GM18507 (cell line): ENCODE measurements around the gene ZNF805.
"Not testable (repeated sequence)": the region's sequence is repeated elsewhere in the genome, so short reads cannot be mapped to it uniquely, and the experiment has no call there.

Experiments
- DNase-seq: peaks from one replicate; pipeline ENCODE4 v3.0.0; 2011; ENCODE audit warnings: low read depth; ENCODE audit not compliant: insufficient read length; ENCODE audit errors: extremely low spot score
- FAIRE-seq: peaks from 2 replicates; lab custom pipeline; 2011; peaks lifted over from hg19 to GRCh38; lab: Jason Lieb, UNC

ZNF805 gene

DNA sequence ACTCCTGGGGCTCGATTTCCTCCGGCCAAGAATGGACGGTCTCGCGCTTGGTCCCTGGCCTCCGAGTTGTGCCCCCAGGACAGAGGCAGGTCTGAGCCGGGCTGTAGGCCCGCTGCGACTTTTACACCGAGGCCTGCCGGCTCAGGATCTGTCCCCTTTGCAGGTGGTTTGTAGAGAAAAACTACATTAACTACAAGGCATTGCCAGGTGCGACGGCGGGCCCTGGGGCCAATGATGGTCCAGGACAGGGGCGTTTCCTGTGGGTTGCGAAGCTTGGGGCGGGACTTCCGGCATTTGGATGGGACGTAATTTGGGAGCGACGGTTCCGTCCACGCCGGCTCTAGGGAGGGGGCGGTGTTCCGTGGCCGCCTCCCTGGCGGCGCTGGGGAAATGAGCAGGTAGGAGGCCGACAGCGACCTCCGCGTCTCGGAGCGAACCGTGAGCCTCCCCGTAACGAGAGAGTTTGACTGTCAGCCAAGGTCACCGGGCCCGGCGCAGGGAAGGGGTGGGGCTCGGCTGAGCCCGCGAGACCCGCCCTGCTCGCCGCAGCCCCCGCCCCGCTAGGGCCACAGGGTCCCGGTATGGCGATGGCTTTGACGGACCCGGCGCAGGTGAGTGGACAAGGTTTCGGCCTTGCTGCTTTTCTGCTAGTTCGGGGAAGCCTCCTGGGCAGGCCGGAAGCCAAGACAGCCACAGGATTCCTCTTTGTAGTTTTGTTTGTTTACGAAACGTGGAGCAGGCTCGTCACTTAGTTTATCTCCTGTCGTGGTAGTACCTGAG lies at the start of gene ZNF805:
ZNF805 (plus strand) TSS at position 322 of the 780 bp plus-strand sequence; CDS start at position 582, 260 bp downstream.
- DNase-seq: peak; percentile 94
- peak; percentile 98 for FAIRE-seq

DNA sequence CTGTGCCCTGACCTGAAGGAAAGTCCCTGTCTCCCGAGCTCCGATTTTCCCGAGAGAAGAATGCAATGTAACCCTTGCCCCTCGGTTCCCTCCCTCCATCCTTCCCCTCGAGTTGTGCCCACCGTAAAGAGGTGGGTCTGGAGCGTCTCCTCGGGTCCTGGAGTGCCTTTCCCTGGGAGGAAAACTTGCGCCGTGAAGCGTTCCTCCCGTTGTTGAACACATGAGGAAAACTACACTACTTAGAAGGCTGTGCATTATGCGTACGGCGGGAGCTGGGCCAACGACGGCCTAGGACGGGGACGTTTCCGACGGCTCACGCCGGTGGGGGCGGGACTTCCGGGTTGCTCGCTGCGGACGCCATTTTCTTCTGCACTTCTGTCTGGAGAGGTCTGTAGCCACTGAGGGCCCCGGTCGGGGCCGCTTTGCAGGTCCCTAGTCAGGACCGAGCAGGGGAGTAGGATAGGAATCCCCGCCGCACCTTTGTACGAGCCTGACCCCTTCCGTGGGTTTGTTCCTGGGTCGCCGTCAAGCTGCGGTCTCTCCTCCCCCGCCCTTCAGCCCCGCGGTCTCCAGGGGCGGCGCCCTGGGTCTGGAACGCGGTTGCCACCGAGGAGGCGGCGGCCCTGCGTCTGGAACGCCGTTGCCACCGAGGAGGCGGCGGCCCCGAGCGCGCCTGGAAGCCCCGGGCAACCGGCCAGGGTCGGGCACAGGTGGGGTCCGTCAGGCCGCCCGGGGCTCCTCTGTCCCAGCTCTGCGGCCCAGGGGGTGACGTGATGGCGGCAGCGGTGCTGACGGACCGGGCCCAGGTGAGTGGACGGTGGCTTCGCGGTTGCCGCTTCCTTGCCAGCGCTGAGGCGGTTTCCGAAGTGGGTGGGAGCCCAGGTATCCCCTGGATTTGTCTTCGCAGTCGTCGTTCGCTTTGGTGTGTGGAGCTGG lies 49.0 kb upstream of the ZNF805 start, which contains the start of gene ZNF264:
ZNF264 (plus strand) TSS at position 360 of the 936 bp plus-strand sequence; CDS start at position 774, 414 bp downstream.
- DNase-seq: peak; percentile 77
- peak; percentile 75 for FAIRE-seq

DNA sequence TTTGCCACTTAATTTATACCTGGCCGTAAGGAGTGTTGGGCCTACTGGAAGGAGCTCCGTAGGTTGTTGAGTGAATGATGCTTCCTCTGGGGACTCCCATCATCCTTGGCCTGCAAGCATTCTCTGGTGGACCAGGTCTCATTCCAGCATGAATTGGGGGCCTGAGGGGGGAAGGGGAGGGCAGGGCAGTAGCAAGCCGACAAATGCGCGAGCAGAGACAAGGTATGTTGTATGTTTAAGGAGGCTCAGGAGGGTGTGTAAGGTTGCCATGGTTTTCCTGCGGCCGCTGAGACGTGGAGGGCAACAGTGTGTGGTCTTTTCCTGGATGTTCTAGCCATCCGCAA lies 48.4 kb upstream of the ZNF805 start:
- no peak for DNase-seq

DNA sequence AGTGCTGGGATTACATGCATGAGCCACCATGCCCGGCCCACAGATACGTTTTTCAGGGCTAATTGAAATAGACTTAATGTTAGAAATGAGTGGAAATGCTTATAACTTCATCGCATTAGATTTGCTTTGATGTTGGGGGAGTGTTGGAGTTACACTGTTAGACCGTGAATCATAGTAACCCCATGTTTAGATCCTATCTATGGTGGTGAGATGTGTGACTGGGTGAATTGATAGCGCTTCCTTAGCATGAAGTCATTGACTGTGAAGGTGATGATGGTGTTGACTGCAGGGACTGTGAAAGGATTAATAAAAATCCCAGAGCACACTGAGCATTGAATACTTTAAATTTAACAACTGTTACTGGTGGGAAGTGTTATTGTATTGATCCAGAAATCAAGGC lies 47.4 kb upstream of the ZNF805 start:
- no peak for FAIRE-seq

More for the DNA sequence above, 48.4 kb upstream of the ZNF805 start:
- no peak for FAIRE-seq

DNA sequence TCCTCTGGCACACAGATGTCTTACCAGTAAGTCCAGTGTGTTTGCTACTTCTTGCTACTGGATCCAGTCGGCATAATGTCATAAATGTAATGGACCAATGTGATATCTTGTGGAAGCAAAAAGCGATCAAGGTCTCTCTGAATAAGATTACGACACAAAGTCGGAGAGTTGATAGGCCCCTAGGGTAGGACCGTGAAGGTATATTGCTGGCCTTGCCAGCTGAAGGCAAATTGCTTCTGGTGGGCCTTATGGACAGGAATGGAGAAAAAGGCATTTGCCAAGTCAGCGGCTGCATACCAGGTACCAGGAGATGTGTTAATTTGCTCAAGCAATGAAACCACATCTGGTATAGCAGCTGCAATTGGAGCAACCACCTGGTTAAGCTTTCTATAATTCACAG lies 42.6 kb upstream of the ZNF805 start:
- DNase-seq, FAIRE-seq: not testable (repeated sequence)

More for the DNA sequence above, 47.4 kb upstream of the ZNF805 start:
- no peak for DNase-seq

DNA sequence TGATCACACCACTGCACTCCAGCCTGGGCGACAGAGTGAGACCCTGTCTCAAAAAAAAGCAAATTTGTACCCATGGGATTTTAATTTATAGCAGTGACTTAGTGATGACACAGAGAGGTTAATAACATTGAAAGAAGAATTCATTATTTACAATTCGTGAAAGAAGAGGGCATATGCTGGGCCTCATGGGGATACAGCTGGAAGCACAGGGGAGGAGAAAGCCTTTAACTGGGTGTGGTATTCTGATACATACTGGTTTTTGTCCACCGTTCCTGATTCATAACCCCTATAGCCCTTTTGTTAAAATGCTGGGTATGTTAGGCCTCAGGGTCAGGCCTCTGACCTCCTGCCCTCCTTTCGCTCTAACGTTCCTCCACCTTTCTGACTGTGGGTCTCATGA lies 38.3 kb upstream of the ZNF805 start:
- FAIRE-seq (no peak), DNase-seq (no peak)

DNA sequence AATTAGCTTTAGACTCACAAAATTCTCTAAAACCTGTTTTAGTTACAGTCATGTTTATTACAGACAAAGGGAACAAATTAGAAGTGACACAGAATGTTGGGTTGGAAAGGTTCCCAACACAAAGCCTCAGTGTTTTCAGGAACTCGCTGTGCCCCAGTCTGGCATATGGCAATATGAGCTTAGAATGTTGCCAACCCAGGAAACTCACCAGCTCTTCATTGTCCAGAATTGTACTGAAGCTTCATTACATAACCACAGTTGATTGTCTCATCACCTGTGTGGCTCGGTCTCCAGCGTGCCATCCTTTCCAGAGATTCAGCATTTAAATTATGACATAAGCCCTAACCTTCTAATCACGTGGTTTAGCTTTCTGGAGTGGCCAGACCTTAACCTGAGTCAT lies 30.1 kb upstream of the ZNF805 start:
- DNase-seq: no peak
- no peak for FAIRE-seq

DNA sequence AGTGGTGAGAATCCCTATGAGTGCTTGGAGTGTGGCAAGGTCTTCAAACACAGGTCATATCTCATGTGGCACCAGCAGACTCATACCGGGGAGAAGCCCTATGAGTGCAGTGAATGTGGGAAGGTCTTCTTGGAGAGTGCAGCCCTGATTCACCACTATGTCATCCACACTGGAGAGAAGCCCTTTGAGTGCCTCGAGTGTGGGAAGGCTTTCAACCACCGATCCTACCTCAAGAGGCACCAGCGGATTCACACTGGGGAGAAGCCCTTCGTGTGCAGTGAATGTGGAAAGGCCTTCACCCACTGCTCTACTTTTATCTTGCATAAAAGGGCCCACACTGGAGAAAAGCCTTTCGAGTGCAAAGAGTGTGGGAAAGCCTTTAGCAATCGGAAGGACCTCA lies 28.3 kb upstream of the ZNF805 start:
- DNase-seq (no peak), FAIRE-seq (no peak)

DNA sequence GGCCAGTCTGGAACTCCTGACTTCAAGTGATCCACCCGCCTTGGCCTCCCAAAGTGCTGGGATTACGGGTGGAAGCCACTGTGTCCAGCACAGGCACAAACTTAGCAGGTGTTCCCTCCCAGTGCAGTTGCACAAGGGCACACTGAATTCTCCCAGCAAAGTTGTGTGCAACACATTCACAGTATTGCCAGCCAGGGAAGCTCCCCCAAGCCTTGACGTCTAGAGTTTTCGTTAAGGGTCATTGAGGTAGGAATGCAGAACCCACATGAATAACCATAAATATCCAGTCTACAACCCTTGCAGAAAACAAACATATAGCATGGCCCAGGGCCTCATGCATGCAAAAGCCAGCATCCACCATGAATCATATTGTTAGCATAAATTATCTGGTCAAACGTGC lies 12.9 kb upstream of the ZNF805 start:
- DNase-seq (no peak), FAIRE-seq (no peak)

DNA sequence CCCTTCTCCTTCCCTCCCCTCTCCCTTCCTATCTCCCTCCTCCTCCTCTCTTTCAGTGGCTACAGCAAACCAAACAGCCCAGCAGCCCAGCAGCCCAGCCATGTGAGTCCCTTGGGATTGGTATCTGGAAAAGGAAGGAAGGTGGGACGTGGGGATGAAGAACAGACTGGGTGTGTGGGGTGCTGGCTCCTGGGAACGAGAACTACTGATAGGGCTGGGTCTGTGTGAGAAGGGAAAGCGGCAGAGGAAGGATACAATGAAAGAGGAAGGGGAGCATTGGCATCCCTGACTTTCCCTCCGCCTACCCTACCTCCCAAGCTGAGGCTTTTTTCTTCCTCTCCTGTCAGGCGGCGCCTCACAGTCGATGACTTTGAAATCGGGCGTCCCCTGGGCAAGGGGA lies 8.7 kb upstream of the ZNF805 start:
- FAIRE-seq (no peak), DNase-seq (no peak)

DNA sequence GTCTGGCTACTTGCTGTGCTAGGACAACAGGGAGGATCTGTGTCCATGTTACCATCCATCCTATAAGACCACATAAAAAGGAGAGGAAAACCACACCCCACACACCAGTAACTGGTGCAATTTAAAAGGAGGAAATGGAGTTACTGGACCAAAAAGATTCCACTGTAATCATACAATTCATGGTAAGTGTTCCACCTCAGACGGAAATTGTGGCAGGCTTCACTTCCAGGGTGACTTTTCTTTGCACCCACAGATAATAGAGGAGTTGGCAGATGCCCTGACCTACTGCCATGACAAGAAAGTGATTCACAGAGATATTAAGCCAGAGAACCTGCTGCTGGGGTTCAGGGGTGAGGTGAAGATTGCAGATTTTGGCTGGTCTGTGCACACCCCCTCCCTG lies 7.2 kb upstream of the ZNF805 start:
- no peak for FAIRE-seq
- DNase-seq: no peak

DNA sequence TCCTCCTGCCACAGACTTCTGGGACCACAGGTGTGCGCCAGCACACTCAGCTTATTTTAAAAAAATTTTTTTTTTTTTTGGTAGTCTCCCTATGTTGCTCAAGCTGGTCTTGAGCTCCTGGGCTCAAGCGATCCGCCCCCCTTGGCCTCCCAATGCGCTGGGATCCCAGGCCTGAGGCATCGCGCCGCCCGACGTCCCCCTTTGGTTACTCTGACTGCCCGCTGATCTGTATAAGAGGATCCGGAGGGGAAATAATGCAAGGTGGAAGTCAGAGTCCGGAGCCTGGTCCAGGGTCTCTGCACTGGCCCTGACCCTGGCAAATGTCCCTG lies 486 bp upstream of the ZNF805 start:
- FAIRE-seq (no peak), DNase-seq (no peak)

DNA sequence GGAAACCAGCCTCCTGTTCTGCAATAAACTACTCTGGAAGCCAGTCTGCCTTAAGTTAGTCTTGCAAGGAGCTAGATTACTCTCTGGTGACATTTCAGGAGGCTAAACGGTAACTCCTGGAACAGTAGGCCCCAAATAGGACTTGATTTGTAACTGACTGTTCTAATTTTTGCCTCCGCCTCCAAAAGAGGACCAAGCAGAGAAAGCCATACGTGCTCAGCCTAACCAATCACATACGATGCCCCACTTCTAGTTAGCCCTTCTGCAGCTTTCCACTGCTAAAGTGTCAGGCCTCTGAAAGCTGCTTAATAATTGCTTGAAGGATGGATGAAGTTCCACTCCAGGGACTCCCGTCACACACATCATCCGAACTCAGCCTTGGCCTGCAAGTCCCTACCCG lies 744 bp downstream of the ZNF805 start:
- FAIRE-seq (no peak), DNase-seq (no peak)

DNA sequence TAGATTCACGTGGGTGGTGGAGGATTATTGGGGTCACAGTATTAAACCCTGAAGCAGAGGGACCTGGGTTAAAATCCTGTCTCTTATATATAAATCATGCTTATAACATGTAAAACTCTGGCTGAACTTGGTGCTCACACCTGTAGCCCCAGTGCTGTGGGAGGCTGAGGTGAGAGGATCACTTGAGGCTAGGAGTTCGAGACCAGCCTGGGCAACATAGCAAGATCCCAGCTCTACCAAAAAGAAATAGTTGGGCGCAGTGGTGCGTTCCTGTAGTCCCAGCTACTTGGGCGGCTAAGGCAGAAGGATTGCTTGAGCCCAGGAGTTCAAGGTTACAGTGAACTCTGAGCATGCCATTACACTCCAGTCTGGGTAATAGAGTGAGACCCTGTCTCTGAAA lies 2.4 kb downstream of the ZNF805 start:
- FAIRE-seq (no peak), DNase-seq (no peak)

DNA sequence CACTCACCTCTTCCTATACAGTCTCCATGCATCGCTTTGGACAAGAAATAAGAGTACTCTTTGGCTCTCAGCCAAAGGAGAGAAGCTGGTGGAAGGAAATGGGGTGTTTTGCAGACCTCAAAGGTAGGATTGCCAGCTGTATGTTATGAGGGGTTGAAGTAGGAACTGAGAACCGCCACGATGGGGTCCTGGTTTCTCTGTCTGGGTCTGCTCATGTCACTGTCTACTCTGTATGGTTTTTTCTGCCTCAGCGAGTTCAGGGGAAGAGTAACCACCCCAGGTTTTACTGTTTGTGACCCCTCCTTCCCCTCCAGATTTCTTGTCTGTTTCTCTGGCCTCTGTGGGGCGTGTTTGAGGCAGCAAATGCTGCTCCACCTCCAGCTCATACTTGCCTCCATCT lies 4.1 kb downstream of the ZNF805 start:
- DNase-seq: no peak
- FAIRE-seq: no peak

DNA sequence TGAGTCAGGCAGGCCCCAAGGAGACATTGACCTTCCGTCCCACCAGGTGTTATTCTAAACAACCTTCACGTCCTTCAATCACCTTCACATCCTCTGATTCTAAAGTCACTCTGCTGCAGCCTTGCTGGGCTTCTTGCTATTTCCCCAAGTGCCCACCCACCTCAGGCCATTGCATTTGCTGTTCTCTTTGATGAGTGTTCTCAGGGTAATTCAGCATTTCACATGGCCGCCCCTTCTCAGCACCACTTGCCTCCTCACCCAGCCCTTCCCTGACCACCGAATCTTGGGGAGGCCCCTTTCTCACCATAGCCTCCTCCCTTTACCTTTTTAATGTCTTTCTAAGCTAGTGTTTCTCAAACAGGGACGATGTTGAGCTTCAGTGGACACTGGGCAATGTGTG lies 4.6 kb downstream of the ZNF805 start:
- DNase-seq (no peak), FAIRE-seq (no peak)

DNA sequence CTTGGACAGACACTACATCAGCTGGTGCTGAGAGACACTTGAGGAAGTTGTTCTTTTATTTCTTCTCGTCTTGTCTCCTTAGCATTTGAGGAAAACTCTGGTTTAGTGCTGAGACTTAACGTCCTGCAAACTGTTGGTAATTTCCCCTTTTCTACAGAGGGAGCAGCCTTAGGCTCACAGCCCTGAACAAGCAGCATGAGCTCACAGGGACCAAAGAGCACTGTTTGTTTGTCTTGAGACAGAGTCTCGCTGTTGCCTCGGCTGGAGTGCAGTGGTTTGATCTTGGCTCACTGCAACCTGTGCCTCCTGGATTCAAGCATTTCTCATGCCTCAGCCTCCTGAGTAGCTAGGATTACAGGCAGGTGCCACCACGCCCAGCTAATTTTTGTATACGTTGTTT lies 5.5 kb downstream of the ZNF805 start:
- DNase-seq: no peak

DNA sequence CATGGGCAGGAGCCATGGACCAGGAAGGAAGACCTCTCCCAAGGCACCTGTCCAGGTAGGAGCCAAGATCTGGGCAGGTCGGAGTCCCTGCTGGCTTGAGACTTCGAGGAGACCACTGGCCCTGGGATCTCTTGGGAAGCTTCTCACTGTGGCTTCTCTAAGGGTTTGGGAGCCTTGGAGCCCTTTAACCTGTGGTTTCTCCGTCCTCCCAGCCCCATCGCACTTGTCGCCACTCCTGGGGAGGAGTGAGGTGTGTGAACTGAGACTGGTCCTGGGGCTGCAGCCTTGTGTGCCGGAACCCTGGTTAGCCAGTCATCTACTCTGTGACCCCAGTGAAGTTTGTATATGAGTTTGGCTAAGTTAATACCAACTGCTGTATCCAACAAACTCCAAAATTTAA lies 8.2 kb downstream of the ZNF805 start:
- DNase-seq (no peak), FAIRE-seq (no peak)

More for the DNA sequence above, 5.5 kb downstream of the ZNF805 start:
- no peak for FAIRE-seq

DNA sequence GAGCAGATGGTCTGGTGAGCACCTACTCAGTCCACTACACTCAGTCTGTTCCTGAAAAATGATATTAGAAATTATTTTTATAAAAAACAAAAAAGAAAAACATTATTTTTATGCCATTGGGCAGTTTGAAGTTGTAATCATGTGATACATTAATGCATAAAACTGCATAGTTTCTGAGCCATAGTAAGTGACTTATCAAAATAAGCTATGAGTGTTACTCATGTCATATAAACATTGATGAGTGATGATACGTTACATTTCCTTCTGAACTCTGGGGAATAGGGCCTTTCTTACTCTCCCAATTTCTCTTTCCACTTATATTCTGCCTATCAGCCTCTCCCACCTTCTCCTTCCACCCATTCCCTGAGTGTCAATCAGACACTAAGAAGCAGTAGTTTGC lies 8.9 kb downstream of the ZNF805 start:
- FAIRE-seq (peak; percentile 38), DNase-seq (no peak)

DNA sequence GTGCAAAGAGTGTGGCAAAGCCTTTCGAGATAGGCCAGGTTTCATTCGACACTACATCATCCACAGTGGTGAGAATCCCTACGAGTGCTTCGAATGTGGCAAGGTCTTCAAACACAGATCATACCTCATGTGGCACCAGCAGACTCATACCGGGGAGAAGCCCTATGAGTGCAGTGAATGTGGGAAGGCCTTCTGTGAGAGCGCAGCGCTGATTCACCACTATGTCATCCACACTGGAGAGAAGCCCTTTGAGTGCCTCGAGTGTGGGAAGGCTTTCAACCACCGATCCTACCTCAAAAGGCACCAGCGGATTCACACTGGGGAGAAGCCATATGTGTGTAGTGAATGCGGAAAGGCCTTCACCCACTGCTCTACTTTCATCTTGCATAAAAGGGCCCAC lies 13.3 kb downstream of the ZNF805 start:
- DNase-seq, FAIRE-seq: not testable (repeated sequence)

DNA sequence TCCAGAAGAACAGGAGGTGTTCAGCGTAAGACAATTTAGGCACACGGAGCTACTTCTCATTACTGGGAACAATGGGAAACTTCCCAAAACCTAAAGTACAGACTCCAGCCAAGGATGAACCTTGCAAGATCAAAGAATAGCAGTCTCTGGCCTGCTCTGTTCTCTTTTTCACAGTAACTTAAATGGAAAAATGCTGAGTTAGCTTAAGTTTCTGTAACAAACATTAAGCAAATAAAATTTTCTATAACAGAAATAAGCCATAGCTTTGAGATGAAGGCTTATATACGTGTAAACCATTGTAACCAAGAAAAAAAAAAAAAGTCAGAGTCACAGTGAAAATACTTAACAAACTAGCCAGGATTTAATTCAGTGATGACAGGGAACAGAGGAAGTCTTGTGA lies 21.6 kb downstream of the ZNF805 start:
- FAIRE-seq: no peak
- no peak for DNase-seq
